Measurements from ENCODE around the gene ANKS1A.

ANKS1A gene

GRCh38 chr6:34866509-34866908, 22.5 kb upstream of the ANKS1A start:
- no peak for TF ChIP-seq CEBPB (IDR thresholded peaks at IDR 0.05)
- TF ChIP-seq REST (IDR thresholded peaks at IDR 0.05; ENCODE audit: low read depth), result no peak
- no peak for TF ChIP-seq EP300 (IDR thresholded peaks at IDR 0.05; ENCODE audit: borderline replicate concordance)
- no peak for TF ChIP-seq USF1 (IDR thresholded peaks at IDR 0.05)
- no peak for TF ChIP-seq MAX (IDR thresholded peaks at IDR 0.05)
- TF ChIP-seq ZBTB7A (IDR thresholded peaks at IDR 0.05; ENCODE audit: low read depth), result no peak
- TF ChIP-seq TAF1 (IDR thresholded peaks at IDR 0.05; ENCODE audit: low read depth), result no peak
- TF ChIP-seq RAD21 (IDR thresholded peaks at IDR 0.05; ENCODE audit: low read depth), result no peak
- TF ChIP-seq NFIC (IDR thresholded peaks at IDR 0.05), result no peak
- TF ChIP-seq YY1 (IDR thresholded peaks at IDR 0.05; ENCODE audit: low read depth), result no peak
- TF ChIP-seq CREB1 (IDR thresholded peaks at IDR 0.05; ENCODE audit: low read depth), result no peak
- TF ChIP-seq TEAD4 (IDR thresholded peaks at IDR 0.05), result no peak
- TF ChIP-seq EGR1 (IDR thresholded peaks at IDR 0.05), result no peak
- TF ChIP-seq TCF12 (IDR thresholded peaks at IDR 0.05; ENCODE audit: low read depth), result no peak
- no peak for TF ChIP-seq FOXM1 (IDR thresholded peaks at IDR 0.05; ENCODE audit: borderline replicate concordance, low read depth)

- TF ChIP-seq TCF12 (IDR thresholded peaks at IDR 0.05; ENCODE audit: low read depth) (no peak), RAD21 (IDR thresholded peaks at IDR 0.05; ENCODE audit: low read depth) (no peak), ZBTB7A (IDR thresholded peaks at IDR 0.05; ENCODE audit: low read depth) (no peak), USF1 (IDR thresholded peaks at IDR 0.05) (no peak), MAX (IDR thresholded peaks at IDR 0.05) (no peak), CEBPB (IDR thresholded peaks at IDR 0.05) (no peak), CREB1 (IDR thresholded peaks at IDR 0.05; ENCODE audit: low read depth) (no peak), EP300 (IDR thresholded peaks at IDR 0.05; ENCODE audit: borderline replicate concordance) (no peak), TAF1 (IDR thresholded peaks at IDR 0.05; ENCODE audit: low read depth) (no peak), FOXM1 (IDR thresholded peaks at IDR 0.05; ENCODE audit: borderline replicate concordance, low read depth) (no peak), EGR1 (IDR thresholded peaks at IDR 0.05) (no peak), REST (IDR thresholded peaks at IDR 0.05; ENCODE audit: low read depth) (no peak), YY1 (IDR thresholded peaks at IDR 0.05; ENCODE audit: low read depth) (no peak), TEAD4 (IDR thresholded peaks at IDR 0.05) (no peak), NFIC (IDR thresholded peaks at IDR 0.05) (no peak)
These were observed 21.6 kb upstream of the ANKS1A start for GRCh38 chr6:34867484-34867883.

- TF ChIP-seq CREB1 (IDR thresholded peaks at IDR 0.05; ENCODE audit: low read depth) (no peak), YY1 (IDR thresholded peaks at IDR 0.05; ENCODE audit: low read depth) (no peak), FOXM1 (IDR thresholded peaks at IDR 0.05; ENCODE audit: borderline replicate concordance, low read depth) (no peak), TAF1 (IDR thresholded peaks at IDR 0.05; ENCODE audit: low read depth) (no peak), MAX (IDR thresholded peaks at IDR 0.05) (no peak), EGR1 (IDR thresholded peaks at IDR 0.05) (no peak), RAD21 (IDR thresholded peaks at IDR 0.05; ENCODE audit: low read depth) (no peak), EP300 (IDR thresholded peaks at IDR 0.05; ENCODE audit: borderline replicate concordance) (no peak), REST (IDR thresholded peaks at IDR 0.05; ENCODE audit: low read depth) (no peak), TCF12 (IDR thresholded peaks at IDR 0.05; ENCODE audit: low read depth) (no peak), CEBPB (IDR thresholded peaks at IDR 0.05) (no peak), ZBTB7A (IDR thresholded peaks at IDR 0.05; ENCODE audit: low read depth) (no peak), NFIC (IDR thresholded peaks at IDR 0.05) (no peak), USF1 (IDR thresholded peaks at IDR 0.05) (no peak), TEAD4 (IDR thresholded peaks at IDR 0.05) (no peak)
These were observed 17.2 kb upstream of the ANKS1A start for GRCh38 chr6:34871853-34872252.
